Stomach (tissue), 9 donors: ENCODE data around the gene NENF. TPM values are rescaled to one million over a fixed set of nuclear protein-coding genes. Genes with fewer than 3 reads are reported as not detected.

ENCODE experiments used
- DNase-seq, 2 donors: peaks; one replicate each; pipeline versions ENCODE4 v3.0.0 to v3.0.0-alpha.2; 2013 to 2019
- H3K27ac ChIP-seq, 5 donors: fragments of 200-600 bp in 4 of 5; sonication (generic) in 4 of 5; one replicate each; pipeline ENCODE4 v1.5.1; 2013 to 2019; ENCODE audit warnings: mild to moderate bottlenecking in 1 of 5, moderate library complexity in 1 of 5
- H3K27me3 ChIP-seq, 3 donors: fragments of 200-600 bp; sonication (generic); one replicate each; pipeline ENCODE4 v1.5.1; 2017 to 2019; ENCODE audit warnings: mixed run types in 1 of 3
- H3K36me3 ChIP-seq, 4 donors: fragments of 200-600 bp; sonication (generic); 1 replicate in 3 of 4; 2 replicates in 1 of 4; pipeline ENCODE4 v1.5.1; 2016 to 2019
- H3K4me1 ChIP-seq, 4 donors: fragments of 200-600 bp; sonication (generic); one replicate each; pipeline ENCODE4 v1.5.1; 2016 to 2019
- H3K4me3 ChIP-seq, 4 donors: fragments of 200-600 bp; sonication (generic) in 3 of 4; one replicate each; pipeline ENCODE4 v1.5.1; 2016 to 2019; ENCODE audit warnings: mild to moderate bottlenecking in 1 of 4
- H3K9me3 ChIP-seq, 4 donors: fragments of 200-600 bp; sonication (generic); one replicate each; pipeline ENCODE4 v1.5.1; 2016 to 2019
- CTCF ChIP-seq, 7 experiments: fragments of 450-650 bp in 4 of 7; fragments of 200-600 bp in 3 of 7; sonication (generic) in 3 of 7; IDR thresholded peaks; one replicate each; pipeline ENCODE4 v1.5.1; 2016 to 2019; ENCODE audit warnings: antibody characterized with exemption in 7 of 7, control low read depth in 2 of 7, mild to moderate bottlenecking in 1 of 7
- EP300 ChIP-seq: sonication (generic); formaldehyde crosslinking; IDR thresholded peaks from one replicate; pipeline ENCODE4 v1.6.1; 2017; ENCODE audit warnings: antibody characterized with exemption
- POLR2A ChIP-seq, 4 donors: fragments of 450-650 bp; IDR thresholded peaks; one replicate each; pipeline ENCODE4 v1.6.1; 2016; ENCODE audit warnings: antibody characterized with exemption in 4 of 4, control low read depth in 2 of 4, mild to moderate bottlenecking in 1 of 4, moderate library complexity in 1 of 4
- POLR2AphosphoS5 ChIP-seq, 3 donors: sonication (generic); formaldehyde crosslinking; IDR thresholded peaks; one replicate each; pipeline ENCODE4 v1.6.1; 2016; ENCODE audit warnings: antibody characterized with exemption in 3 of 3
- WGBS, 5 donors: extraction: QIAGEN DNeasy Blood & Tissue Kit in 3 of 5; methylation state at CpG; one replicate each; pipeline versions ENCODE4 v1.1.5 to v1.1.7; 2013 to 2018; 5-methylcytosine and 5-hydroxymethylcytosine counted together
- intact Hi-C: fragments of 100-400 bp; cut with DNase I; formaldehyde crosslinking; loops from one replicate; pipeline ENCODE4 v1.15.1; 2023; ENCODE audit warnings: low total_unique reads
- polyA plus RNA-seq, 3 donors: library from polyadenylated mRNA; stranded (reverse); fragments of 200-250 nt; gene quantifications; one replicate each; pipeline ENCODE4 v1.2.3, GENCODE V29; 2013
- total RNA-seq, 5 donors: library from RNA; depleted of rRNA; stranded (reverse); fragments of >200 nt; gene quantifications; one replicate each; pipeline versions ENCODE4 v1.1.0 to v1.2.3, GENCODE V29; 2014 to 2016
- donor health status: healthy with polysubstance abuse.
- donor health status: Bipolar disorder and iron deficiency.
- donor health status: healthy.

The NENF gene
- total and polyA plus RNA-seq, 8 donors: 6.4 to 96.5 (median 38.1) TPM

GRCh38 chr1:212414328-212415106, 18.2 kb upstream of the NENF start, which contains the start of gene PACC1:
Gene PACC1, minus strand, starts transcription at chr1:212414886. Its CDS starts 129 bp downstream, at chr1:212414757.
- Histone ChIP-seq H3K36me3 (peaks cover 8 to 22% (median 17%) of the 10 kb centered on the region in 4 donors), H3K4me1 (peaks cover 5 to 23% (median 15%) of the 10 kb centered on the region in 4 donors), H3K27me3 (no peaks in the 10 kb centered on the region), H3K9me3 (no peaks in the 10 kb centered on the region), H3K4me3 (peak within 1 kb of the TSS; percentile 76 to 89 (median 86)), H3K27ac (peak within 1 kb of the TSS; percentile 57 to 79 (median 69))
- no peak for TF ChIP-seq EP300
- peak; percentile 66 to 88 (median 81) for TF ChIP-seq POLR2AphosphoS5 (IDR thresholded peaks at IDR 0.05)
- peak in 1 of 7 experiments; percentile 19 for TF ChIP-seq CTCF (IDR thresholded peaks at IDR 0.05)
- intact Hi-C loops: no loop called here
- peak; percentile 90 to 97 for DNase-seq
- 0 to 1% (median 1%) methylated on average over 38 to 74 of the region's 74 CpGs for whole genome bisulfite sequencing, 5 donors

GRCh38 chr1:212415107-212415841, 17.4 kb upstream of the NENF start:
- intact Hi-C loops: no loop called here
- TF ChIP-seq POLR2A (IDR thresholded peaks at IDR 0.05) (no peak), EP300 (no peak), POLR2AphosphoS5 (IDR thresholded peaks at IDR 0.05) (no peak), CTCF (IDR thresholded peaks at IDR 0.05) (no peak)
- H3K27ac ChIP-seq: peak overlapping the region in 4 of 5 donors; percentile 59 to 79 (median 74)
- WGBS, 5 donors: 65 to 71% (median 66%) methylated on average over 13 of the region's 13 CpGs
- H3K4me3 ChIP-seq: peak overlapping the region; percentile 76 to 89 (median 86)
- no peaks in the 10 kb centered on the region for H3K9me3 ChIP-seq
- no peaks in the 10 kb centered on the region for H3K27me3 ChIP-seq
- H3K4me1 ChIP-seq: peaks cover 5 to 23% (median 15%) of the 10 kb centered on the region in 4 donors
- no peak for DNase-seq
- peaks cover under 1 to 15% (median 9%) of the 10 kb centered on the region in 4 donors for H3K36me3 ChIP-seq

DNA sequence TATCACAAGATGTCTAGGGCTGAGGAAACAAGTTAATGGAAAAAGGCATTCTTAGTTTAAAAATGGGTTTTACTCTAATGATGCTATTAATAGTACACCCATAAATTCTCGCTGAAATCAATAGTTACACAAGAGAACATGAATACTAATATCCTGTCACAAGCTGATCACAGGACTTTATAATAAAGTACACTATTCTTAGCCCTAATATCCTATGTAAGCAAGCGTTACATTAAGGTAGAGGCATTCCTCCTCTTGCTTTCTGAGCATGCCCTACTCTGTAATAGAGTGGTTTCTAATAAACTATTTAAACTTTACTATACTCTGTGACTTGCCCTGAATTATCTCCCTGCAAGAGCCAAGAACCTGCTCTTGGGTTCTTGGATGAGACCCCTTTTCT, 11.6 kb upstream of the NENF start:
- H3K27me3 ChIP-seq: no peaks in the 10 kb centered on the region
- H3K4me3 ChIP-seq: no peak overlapping the region
- no peak overlapping the region for H3K27ac ChIP-seq
- no peak for DNase-seq
- intact Hi-C loops: no loop called here
- H3K36me3 ChIP-seq: no peaks in the 10 kb centered on the region
- 68 to 78% (median 74%) methylated on average over 2 of the region's 2 CpGs for WGBS, 5 donors
- no peaks in the 10 kb centered on the region for H3K4me1 ChIP-seq
- no peak for TF ChIP-seq POLR2A (IDR thresholded peaks at IDR 0.05)
- no peak for TF ChIP-seq EP300
- no peak for TF ChIP-seq CTCF (IDR thresholded peaks at IDR 0.05)
- no peak for TF ChIP-seq POLR2AphosphoS5 (IDR thresholded peaks at IDR 0.05)
- no peaks in the 10 kb centered on the region for H3K9me3 ChIP-seq

DNA sequence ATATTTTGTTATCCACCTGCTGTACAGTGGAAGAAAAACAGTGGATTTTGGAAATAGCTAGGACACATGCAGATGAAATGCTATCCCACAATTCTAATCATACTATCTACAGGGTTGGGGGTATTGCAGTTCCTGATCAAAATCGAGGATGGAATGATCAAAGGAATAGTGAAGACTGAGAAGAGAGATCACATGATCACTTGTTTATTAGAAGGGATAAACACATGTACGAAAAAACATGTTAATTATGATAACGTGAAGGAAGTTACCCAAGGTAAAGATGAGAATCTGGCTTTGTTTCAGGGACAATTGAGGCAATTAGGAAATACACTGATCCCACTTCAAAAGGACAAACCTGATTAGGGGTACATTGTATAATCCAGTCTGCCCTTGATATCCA, 8.8 kb upstream of the NENF start:
- intact Hi-C loops: no loop called here
- DNase-seq: no peak
- H3K27ac ChIP-seq: no peak overlapping the region
- H3K27me3 ChIP-seq: no peaks in the 10 kb centered on the region
- TF ChIP-seq POLR2AphosphoS5 (IDR thresholded peaks at IDR 0.05) (no peak), CTCF (IDR thresholded peaks at IDR 0.05) (no peak), POLR2A (IDR thresholded peaks at IDR 0.05) (no peak), EP300 (no peak)
- no peak overlapping the region for H3K4me3 ChIP-seq
- 54 to 72% (median 64%) methylated on average over 3 of the region's 3 CpGs for WGBS, 5 donors
- no peaks in the 10 kb centered on the region for H3K36me3 ChIP-seq
- H3K4me1 ChIP-seq: no peaks in the 10 kb centered on the region
- H3K9me3 ChIP-seq: no peaks in the 10 kb centered on the region
